Activated CD4-positive, alpha-beta T cell treated with anti-CD3 and anti-CD28 coated beads for 1 hour (primary cell): ENCODE data around the gene LRRC39.
A peak's percentile ranks its signal among the peaks of the same experiment; 100 is the strongest.

Experiments
- DNase-seq: peaks from one replicate; pipeline ENCODE4 v3.0.0-alpha.2; 2020

LRRC39 gene

GRCh38 chr1:100145116-100145515, 32.9 kb downstream of the LRRC39 start:
- DNase-seq = no peak

GRCh38 chr1:100142343-100142742, 35.7 kb downstream of the LRRC39 start:
- DNase-seq = no peak

GRCh38 chr1:100141192-100141591, 36.9 kb downstream of the LRRC39 start:
- DNase-seq = no peak

- DNase-seq = no peak
Observed at GRCh38 chr1:100137602-100138001, 40.5 kb downstream of the LRRC39 start.

- no peak for DNase-seq
Observed at GRCh38 chr1:100134872-100135271, 43.2 kb downstream of the LRRC39 start.

- DNase-seq = peak; percentile 89
Observed at GRCh38 chr1:100132566-100133477, 45.2 kb downstream of the LRRC39 start, which contains the start of the genes SASS6 and TRMT13. Gene SASS6, minus strand, starts transcription at chr1:100132930. Its CDS starts 116 bp downstream, at chr1:100132814. Gene TRMT13, plus strand, starts transcription at chr1:100133163. Its CDS starts 6 bp downstream, at chr1:100133169.

- no peak for DNase-seq
Observed at GRCh38 chr1:100131623-100132022, 46.4 kb downstream of the LRRC39 start.

GRCh38 chr1:100130552-100131077, 47.4 kb downstream of the LRRC39 start:
- no peak for DNase-seq

- DNase-seq = no peak
Observed at GRCh38 chr1:100127226-100127625, 50.8 kb downstream of the LRRC39 start.

- DNase-seq = no peak
Observed at GRCh38 chr1:100122177-100122576, 55.9 kb downstream of the LRRC39 start.

- no peak for DNase-seq
Observed at GRCh38 chr1:100115524-100115923, 62.5 kb downstream of the LRRC39 start.

- DNase-seq = no peak
Observed at GRCh38 chr1:100109554-100110066, 68.4 kb downstream of the LRRC39 start.

- no peak for DNase-seq
Observed at GRCh38 chr1:100107696-100108095, 70.4 kb downstream of the LRRC39 start.

GRCh38 chr1:100101564-100101963, 76.5 kb downstream of the LRRC39 start:
- DNase-seq = no peak

- no peak for DNase-seq
Observed at GRCh38 chr1:100100202-100100601, 77.9 kb downstream of the LRRC39 start.
